Ectodermal cell (in vitro differentiated cells): Measurements from ENCODE around the gene TGFB1.
"Not testable (repeated sequence)": the region's sequence is repeated elsewhere in the genome, so short reads cannot be mapped to it uniquely, and the experiment has no call there.

Source experiments
- H3K27ac ChIP-seq: 2 replicates; pipeline ENCODE4 v1.7.0; 2013; ENCODE audit warnings: mild to moderate bottlenecking, low read depth, low read length; ENCODE audit not compliant: insufficient read depth, poor library complexity, severe bottlenecking
- H3K27me3 ChIP-seq: 2 replicates; pipeline ENCODE4 v1.7.0; 2013; ENCODE audit warnings: mild to moderate bottlenecking, low read length; ENCODE audit not compliant: insufficient read depth, control insufficient read depth, poor library complexity, severe bottlenecking
- H3K36me3 ChIP-seq: one replicate; pipeline ENCODE4 v1.7.0; 2013; ENCODE audit warnings: low read length; ENCODE audit not compliant: control insufficient read depth, insufficient read depth
- H3K4me1 ChIP-seq: one replicate; pipeline ENCODE4 v1.7.0; 2013; ENCODE audit warnings: low read length; ENCODE audit not compliant: control insufficient read depth, insufficient read depth
- H3K4me3 ChIP-seq: 2 replicates; pipeline ENCODE4 v1.7.0; 2013; ENCODE audit warnings: low read depth, low read length, control low read depth; ENCODE audit not compliant: insufficient read depth
- H3K9me3 ChIP-seq: 2 replicates; pipeline ENCODE4 v1.7.0; 2013; ENCODE audit warnings: mild to moderate bottlenecking, low read length, moderate library complexity; ENCODE audit not compliant: control insufficient read depth
- WGBS, 2 experiments: methylation state at CpG; one replicate each; pipeline ENCODE4 v1.1.7; 2013; ENCODE audit warnings: missing lambda C conversion rate in 2 of 2; 5-methylcytosine and 5-hydroxymethylcytosine counted together

TGFB1 gene

DNA sequence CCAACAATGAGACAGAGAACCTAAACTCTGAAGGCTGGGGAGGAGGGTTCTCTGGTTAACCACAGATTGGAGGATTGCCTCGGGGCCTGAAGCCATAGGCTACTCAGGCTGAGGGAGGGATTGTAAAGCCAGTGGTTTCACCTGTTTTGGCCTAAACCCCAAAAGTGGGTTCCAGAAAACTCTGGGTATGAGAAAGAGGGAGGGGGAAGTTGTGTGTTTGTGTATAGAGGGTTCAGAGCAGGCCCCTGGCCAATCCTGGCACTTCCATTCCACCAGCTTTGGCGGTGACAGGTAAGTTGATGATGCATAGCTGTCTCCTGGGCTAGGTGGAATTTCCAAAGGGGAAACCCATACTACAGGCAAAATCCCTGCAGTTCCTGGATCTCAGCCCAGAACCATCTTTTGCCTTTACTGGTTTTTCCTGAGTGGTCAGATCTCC is 57.3 kb downstream of the TGFB1 start:
- no peaks in the 10 kb centered on the region for H3K9me3 ChIP-seq
- peaks cover 86% of the 10 kb centered on the region for H3K36me3 ChIP-seq
- H3K4me3 ChIP-seq = no peak overlapping the region
- no peaks in the 10 kb centered on the region for H3K27me3 ChIP-seq
- no peak overlapping the region for H3K27ac ChIP-seq
- H3K4me1 ChIP-seq = no peaks in the 10 kb centered on the region
- 95 to 96% methylated on average over 2 of the region's 2 CpGs for WGBS, 2 experiments

DNA sequence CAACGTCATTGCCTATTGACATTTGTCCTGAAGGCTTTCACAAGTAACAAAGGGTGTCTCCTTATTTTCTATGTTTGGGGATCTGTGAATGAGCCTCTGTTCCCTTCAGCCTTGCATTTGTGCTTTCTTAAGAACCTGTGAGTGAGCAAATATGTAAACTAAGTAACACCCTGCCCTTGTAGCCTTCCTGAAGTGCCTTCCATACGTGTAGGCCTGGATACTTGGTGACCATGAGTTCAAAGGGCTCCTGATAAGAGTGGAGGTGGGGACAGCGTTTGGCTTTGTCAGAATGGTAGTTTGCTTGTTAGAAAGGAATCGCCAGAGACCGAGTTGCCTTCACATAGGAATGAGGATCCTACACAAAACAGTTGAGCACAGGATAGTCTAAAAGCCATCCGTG is 58.2 kb downstream of the TGFB1 start:
- H3K27me3 ChIP-seq = no peaks in the 10 kb centered on the region
- H3K36me3 ChIP-seq = peaks cover 85% of the 10 kb centered on the region
- no peak overlapping the region for H3K4me3 ChIP-seq
- H3K9me3 ChIP-seq = no peaks in the 10 kb centered on the region
- 95 to 96% methylated on average over 6 of the region's 6 CpGs for WGBS, 2 experiments
- no peak overlapping the region for H3K27ac ChIP-seq
- H3K4me1 ChIP-seq = no peaks in the 10 kb centered on the region

GRCh38 chr19:41294393-41294792 is 59.3 kb downstream of the TGFB1 start:
- Histone ChIP-seq H3K4me1 (no peaks in the 10 kb centered on the region), H3K9me3 (no peaks in the 10 kb centered on the region), H3K4me3 (no peak overlapping the region), H3K36me3 (peaks cover 89% of the 10 kb centered on the region), H3K27ac (no peak overlapping the region), H3K27me3 (no peaks in the 10 kb centered on the region)
- WGBS, 2 experiments = 93 to 97% methylated on average over 10 of the region's 10 CpGs

DNA sequence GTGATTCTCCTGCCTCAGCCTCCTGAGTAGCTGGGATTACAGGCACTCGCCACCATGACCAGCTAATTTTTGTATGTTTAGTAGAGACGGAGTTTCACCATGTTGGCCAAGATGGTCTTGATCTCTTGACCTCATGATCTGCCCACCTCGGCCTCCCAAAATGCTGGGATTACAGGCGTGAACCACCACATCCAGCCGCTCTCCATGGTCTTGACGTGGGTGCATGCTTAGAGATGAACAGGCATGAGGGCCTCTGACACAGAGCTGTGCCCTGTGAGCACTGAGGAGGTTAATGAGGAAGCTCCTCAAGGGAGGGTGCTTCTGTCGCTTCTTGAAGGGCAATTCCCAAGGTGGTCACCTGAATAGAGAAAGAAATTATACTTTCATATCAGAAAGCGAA is 63.9 kb downstream of the TGFB1 start:
- not testable (repeated sequence) for H3K27me3 ChIP-seq, H3K4me3 ChIP-seq, H3K9me3 ChIP-seq, H3K27ac ChIP-seq, H3K4me1 ChIP-seq
- 93 to 96% methylated on average over 8 of the region's 8 CpGs for WGBS, 2 experiments
- peaks cover 79% of the 10 kb centered on the region for H3K36me3 ChIP-seq

GRCh38 chr19:41288673-41289530 is 64.8 kb downstream of the TGFB1 start:
- WGBS, 2 experiments = 79 to 83% methylated on average over 3 of the region's 3 CpGs
- H3K4me3 ChIP-seq = no peak overlapping the region
- H3K27ac ChIP-seq = no peak overlapping the region
- H3K4me1 ChIP-seq = no peaks in the 10 kb centered on the region
- H3K27me3 ChIP-seq = no peaks in the 10 kb centered on the region
- peaks cover 75% of the 10 kb centered on the region for H3K36me3 ChIP-seq
- no peaks in the 10 kb centered on the region for H3K9me3 ChIP-seq
